Measurements from ENCODE around the gene CNR2.
A peak's percentile ranks its signal among the peaks of the same experiment; 100 is the strongest.
"Not testable (repeated sequence)": the region's sequence is repeated elsewhere in the genome, so short reads cannot be mapped to it uniquely, and the experiment has no call there.

The CNR2 gene

DNA sequence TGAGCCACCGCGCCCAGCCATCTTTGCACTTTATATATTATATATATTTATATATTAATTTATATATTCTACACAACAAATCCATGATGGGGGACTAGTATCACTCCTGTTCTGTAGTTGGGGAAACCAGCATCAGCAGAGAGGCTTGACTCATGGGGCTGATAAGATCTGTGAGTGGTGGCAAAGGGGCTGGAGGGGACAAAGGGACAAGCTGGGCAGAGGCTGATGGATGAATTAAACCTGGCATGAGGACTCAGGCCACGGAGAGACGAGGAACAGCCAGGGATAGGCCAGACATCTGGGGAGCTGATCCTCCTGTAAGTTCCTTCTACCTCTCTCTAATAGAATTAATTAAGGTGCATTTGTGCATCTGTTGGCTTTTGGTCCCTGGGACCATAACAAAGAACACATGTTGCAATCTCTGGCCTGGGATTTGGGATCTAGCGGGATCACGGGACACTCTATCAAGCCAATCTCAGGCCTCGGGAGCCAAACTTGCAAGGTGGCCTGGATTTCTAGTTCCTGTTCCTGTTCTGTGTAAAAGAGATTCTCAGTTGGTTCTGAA lies 7.6 kb downstream of the CNR2 start:
- peak overlapping the region; percentile 11 for H3K4me3 Mint-ChIP-seq
- no peak for DNase-seq (ENCODE audit: low spot score in 2 of 2)
- H3K27ac Mint-ChIP-seq: no peak overlapping the region
- ATAC-seq: no peak
- no peaks in the 10 kb centered on the region for H3K9me3 Mint-ChIP-seq
- H3K4me1 Mint-ChIP-seq: peaks cover 44% of the 10 kb centered on the region
- peaks cover 16% of the 10 kb centered on the region for H3K36me3 Mint-ChIP-seq

DNA sequence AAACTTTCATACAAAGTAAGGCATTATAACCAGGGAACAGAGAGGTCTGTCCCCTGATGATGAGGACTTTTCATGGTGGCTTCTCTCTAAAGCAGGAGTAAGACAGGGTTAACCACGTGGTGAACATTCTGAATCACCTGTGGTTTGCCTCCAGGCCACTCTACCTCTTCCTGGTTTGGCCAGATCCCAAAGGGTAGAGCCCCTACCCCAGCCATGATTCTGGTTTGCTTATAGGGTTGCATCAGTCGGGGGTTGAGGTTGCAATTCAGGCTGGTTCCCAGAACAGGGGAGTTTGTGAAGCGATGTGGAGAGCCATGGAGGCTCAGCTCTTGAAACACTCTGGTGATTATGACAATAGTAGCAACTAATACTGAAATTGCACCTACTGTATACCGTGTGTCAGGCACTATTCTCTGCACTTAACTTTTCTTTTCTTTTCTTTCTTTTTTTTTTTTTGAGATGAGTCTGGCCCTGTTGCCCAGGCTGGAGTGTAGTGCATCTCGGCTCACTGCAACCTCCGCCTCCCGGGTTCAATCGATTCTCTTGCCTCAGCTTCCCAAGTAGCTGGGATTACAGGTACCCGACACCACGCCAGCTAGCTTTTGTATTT lies 8.3 kb downstream of the CNR2 start:
- Mint-ChIP-seq H3K36me3 (peaks cover 22% of the 10 kb centered on the region), H3K27ac (peak overlapping the region; percentile 69), H3K4me1 (peaks cover 45% of the 10 kb centered on the region), H3K9me3 (no peaks in the 10 kb centered on the region), H3K4me3 (peak overlapping the region; percentile 11)
- ATAC-seq (peak; percentile 93), DNase-seq (ENCODE audit: low spot score in 2 of 2) (peak; percentile 42 to 92)

DNA sequence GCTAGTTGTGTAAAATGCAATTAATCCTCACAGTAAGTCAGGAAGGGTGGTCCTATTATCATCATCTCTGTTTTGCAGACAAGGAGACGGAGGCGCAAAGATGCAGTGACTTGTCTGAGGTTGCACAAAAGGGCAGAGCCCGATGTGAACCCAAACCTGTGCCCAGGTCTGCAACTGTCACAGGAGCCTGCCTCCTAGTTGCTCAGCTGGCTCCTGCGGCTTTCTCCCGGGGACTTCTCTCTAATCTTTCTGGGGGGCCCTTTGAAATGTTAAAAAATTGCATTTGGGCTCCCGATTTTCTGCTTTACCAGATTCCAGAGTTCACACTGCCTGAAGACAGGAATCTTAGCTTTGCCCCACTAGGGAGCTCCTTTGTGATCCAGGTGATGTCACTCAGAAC lies 9.4 kb downstream of the CNR2 start:
- peaks cover 33% of the 10 kb centered on the region for H3K36me3 Mint-ChIP-seq
- no peak for ATAC-seq
- H3K4me3 Mint-ChIP-seq: no peak overlapping the region
- no peaks in the 10 kb centered on the region for H3K9me3 Mint-ChIP-seq
- H3K27ac Mint-ChIP-seq: no peak overlapping the region
- no peak for DNase-seq (ENCODE audit: low spot score in 2 of 2)
- H3K4me1 Mint-ChIP-seq: peaks cover 44% of the 10 kb centered on the region

DNA sequence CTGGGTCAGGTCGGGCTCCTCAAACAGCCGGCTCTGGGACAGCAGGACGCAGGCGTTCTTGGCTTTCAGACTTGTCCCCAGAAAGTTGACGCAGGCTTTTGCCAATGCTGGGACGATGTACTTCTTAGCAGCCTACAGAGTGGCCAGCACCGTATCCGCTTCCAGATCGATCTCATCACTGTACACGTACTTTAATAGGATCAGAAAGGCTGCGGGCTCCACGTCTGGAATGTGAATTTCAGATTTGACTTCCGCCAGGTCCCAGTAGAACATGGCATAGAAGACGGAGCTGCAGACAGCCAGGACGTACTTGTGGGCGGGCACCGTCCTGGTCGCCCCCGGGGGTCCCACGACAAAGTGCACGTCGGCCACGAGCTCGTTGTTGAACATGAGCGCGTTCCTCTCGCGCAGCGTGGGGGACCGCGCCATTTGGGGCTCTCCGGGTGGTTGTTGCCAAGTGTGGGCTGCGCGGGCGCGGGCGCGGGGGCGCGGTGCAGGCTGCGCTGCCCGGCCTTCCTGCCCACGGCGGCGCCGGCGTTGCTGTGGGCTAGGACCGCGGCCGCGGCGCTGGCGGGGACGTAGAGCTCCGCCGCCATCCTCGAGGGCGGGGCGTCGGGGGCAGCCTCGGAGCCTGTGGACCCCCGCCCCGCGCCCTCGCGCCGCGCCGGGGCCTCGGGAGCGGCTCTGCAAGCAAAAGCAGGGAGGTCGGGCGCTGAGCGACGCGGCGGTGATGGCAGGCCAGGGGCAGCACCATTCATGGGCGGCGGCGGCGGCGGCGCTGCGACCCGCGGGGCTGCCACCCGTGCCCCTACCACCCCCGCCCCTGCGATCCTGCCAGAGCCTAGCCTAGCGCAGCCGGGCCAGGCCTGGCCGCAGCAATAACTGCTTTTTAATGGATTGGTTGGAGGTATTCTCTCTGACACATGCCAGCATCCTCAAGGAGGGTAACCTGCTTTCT lies 10.6 kb downstream of the CNR2 start:
- H3K36me3 Mint-ChIP-seq: peaks cover 33% of the 10 kb centered on the region
- H3K27ac Mint-ChIP-seq: no peak overlapping the region
- H3K4me3 Mint-ChIP-seq: no peak overlapping the region
- H3K9me3 Mint-ChIP-seq: no peaks in the 10 kb centered on the region
- ATAC-seq (no peak), DNase-seq (ENCODE audit: low spot score in 2 of 2) (no peak)
- peaks cover 40% of the 10 kb centered on the region for H3K4me1 Mint-ChIP-seq

DNA sequence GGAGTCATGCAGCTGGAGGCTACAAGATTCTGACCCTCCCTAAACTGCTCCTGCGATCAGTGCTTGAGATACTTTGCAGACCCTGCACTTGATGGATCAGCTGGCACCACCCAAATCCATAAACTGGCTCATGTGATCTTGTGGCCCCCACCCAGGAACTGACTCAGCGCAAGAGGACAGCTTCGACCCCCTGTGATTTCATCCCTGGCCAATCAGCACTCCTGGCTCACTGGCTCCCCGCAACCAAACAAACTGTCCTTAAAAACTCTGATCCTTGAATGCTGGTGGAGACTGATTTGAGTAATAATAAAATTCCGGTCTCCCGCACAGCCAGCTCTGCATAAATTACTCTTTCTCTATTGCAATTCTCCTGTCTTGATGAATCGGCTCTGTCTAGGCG lies 13.1 kb downstream of the CNR2 start:
- H3K4me3 Mint-ChIP-seq; DNase-seq (ENCODE audit: low spot score in 2 of 2); ATAC-seq; H3K9me3 Mint-ChIP-seq: not testable (repeated sequence)
- H3K4me1 Mint-ChIP-seq: peaks cover 34% of the 10 kb centered on the region
- H3K27ac Mint-ChIP-seq: peak overlapping the region; percentile 76
- H3K36me3 Mint-ChIP-seq: peaks cover 29% of the 10 kb centered on the region

DNA sequence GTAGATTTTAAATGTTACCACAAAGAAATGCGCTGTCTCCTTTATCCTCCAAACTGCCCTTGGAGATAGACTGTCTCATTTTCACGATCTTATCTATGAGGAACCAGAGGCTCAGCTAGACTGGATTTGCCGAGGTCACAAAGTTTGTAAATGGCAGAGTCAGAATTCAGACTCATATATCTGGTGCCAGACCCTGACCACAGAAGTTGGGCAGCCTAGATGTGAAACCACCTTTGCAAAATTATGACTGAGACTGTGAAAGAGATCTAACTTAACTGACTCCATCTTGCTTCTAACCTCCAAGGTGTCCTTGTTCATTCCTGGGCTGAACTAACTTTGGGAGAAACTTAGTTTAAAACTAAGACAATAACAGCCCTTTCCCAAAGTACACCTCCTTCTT lies 14.1 kb downstream of the CNR2 start:
- Mint-ChIP-seq H3K27ac (peak overlapping the region; percentile 76), H3K36me3 (peaks cover 20% of the 10 kb centered on the region), H3K4me3 (no peak overlapping the region), H3K9me3 (no peaks in the 10 kb centered on the region), H3K4me1 (peaks cover 24% of the 10 kb centered on the region)
- ATAC-seq (peak; percentile 93), DNase-seq (ENCODE audit: low spot score in 2 of 2) (peak in 1 of 2 donors; percentile 69)

DNA sequence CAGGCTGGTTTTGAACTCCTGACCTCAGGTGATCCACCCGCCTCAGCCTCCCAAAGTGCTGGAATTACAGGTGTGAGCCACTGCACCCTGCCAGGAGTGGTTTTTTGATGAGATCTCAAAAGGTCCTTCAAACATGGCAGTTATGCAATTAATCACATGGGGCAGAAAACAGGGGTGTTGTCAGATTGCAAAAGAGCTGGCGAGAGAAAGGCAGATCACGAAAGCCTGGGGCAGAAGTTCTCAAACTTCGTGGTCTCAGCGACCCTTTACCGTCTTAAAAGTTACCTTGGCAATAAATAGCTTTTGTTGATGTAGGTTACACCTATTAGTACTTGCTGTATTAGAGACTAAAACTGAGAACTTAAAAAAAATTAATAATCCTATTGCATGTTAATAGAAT lies 16.1 kb downstream of the CNR2 start:
- no peak overlapping the region for H3K4me3 Mint-ChIP-seq
- H3K27ac Mint-ChIP-seq: no peak overlapping the region
- H3K4me1 Mint-ChIP-seq: peaks cover 25% of the 10 kb centered on the region
- peaks cover 18% of the 10 kb centered on the region for H3K36me3 Mint-ChIP-seq
- H3K9me3 Mint-ChIP-seq: no peaks in the 10 kb centered on the region
- no peak for DNase-seq (ENCODE audit: low spot score in 2 of 2)
- ATAC-seq: no peak

DNA sequence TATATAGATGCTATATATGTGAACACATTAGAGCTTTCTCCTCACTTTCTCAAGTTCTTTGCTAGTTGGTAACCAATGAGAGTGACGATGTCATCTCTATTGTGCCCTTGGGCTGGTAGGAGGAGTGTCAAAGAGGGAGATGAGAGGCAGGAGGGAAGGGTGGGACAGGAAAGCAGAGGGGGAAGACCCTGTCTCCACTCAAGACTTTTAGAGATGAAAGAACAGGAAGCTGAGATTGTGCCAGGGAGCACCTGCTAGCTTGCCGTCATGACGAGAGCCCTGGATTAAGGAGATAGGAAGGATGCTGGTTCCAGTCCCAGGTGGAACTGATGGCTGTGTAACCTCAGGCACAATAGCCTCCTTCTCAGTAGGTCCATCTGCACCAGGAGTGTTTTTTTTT lies 16.7 kb downstream of the CNR2 start:
- H3K4me3 Mint-ChIP-seq: no peak overlapping the region
- ATAC-seq (no peak), DNase-seq (ENCODE audit: low spot score in 2 of 2) (no peak)
- H3K27ac Mint-ChIP-seq: no peak overlapping the region
- H3K36me3 Mint-ChIP-seq: peaks cover 18% of the 10 kb centered on the region
- peaks cover 30% of the 10 kb centered on the region for H3K4me1 Mint-ChIP-seq
- no peaks in the 10 kb centered on the region for H3K9me3 Mint-ChIP-seq

DNA sequence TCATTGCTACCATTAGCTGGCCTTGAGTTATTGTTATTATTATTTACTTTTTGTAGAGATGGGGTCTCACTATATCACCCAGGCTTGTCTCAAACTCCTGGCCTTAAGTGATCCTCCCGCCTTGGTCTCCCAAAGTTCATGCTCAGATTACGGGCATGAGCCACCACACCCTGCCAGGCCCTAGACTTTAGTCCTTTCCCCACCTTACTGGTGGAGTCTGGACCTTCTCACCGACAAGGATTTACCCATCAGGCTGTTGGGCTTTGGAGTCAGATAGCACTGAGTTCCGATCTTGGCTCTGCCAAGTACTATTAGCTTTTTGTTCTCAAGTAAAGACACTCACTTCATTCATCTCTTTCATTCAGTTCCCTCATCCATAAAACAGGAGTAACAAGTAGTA lies 17.2 kb downstream of the CNR2 start:
- no peak overlapping the region for H3K27ac Mint-ChIP-seq

DNA sequence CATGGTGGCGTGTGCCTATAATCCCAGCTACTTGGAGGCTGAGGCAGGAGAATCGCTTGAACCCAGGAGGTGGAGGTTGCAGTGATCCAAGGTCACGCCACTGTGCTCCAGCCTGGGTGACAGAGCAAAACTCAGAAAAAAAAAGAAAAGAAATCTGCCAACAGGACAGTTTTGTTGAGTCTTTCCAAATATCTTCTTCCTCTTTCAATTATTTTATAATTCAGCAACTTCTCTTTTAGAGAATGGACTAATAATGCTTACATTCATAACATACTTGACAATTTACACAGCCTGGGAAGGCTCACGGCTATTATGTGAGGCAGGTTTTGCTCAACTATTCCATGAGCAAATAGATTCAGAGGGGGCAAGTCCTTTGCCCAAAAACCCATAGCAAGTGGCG lies 18.1 kb downstream of the CNR2 start:
- H3K4me3 Mint-ChIP-seq: no peak overlapping the region

More for the DNA sequence above, 17.2 kb downstream of the CNR2 start:
- Mint-ChIP-seq H3K36me3 (peaks cover 18% of the 10 kb centered on the region), H3K4me1 (peaks cover 30% of the 10 kb centered on the region), H3K4me3 (no peak overlapping the region), H3K9me3 (no peaks in the 10 kb centered on the region)
- DNase-seq (ENCODE audit: low spot score in 2 of 2) (no peak), ATAC-seq (no peak)

DNA sequence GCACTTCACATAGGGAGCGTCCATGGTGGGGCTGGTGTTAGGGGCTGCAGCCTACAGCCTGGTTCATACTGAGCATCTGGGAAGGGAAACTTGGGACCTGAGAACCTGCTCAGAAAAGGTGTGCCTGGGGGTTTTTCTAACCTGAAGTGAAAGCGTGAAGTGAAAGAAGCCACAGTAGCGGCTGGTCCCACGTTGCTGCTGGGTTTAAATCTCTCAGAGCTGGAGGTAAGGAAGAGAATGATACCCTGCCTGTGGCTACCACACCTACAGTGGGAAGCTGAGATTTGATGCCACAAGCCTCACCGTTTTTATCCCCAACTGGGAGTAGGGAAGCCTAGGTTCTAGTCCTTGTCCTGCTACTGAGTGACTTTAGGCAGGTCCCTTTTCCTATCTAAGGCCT lies 24.1 kb downstream of the CNR2 start:
- DNase-seq (ENCODE audit: low spot score in 2 of 2) (no peak), ATAC-seq (peak; percentile 19)

More for the DNA sequence above, 18.1 kb downstream of the CNR2 start:
- DNase-seq (ENCODE audit: low spot score in 2 of 2) (no peak), ATAC-seq (no peak)
- H3K27ac Mint-ChIP-seq: no peak overlapping the region
- H3K9me3 Mint-ChIP-seq: no peaks in the 10 kb centered on the region
- H3K4me1 Mint-ChIP-seq: peaks cover 24% of the 10 kb centered on the region
- H3K36me3 Mint-ChIP-seq: peaks cover 14% of the 10 kb centered on the region

DNA sequence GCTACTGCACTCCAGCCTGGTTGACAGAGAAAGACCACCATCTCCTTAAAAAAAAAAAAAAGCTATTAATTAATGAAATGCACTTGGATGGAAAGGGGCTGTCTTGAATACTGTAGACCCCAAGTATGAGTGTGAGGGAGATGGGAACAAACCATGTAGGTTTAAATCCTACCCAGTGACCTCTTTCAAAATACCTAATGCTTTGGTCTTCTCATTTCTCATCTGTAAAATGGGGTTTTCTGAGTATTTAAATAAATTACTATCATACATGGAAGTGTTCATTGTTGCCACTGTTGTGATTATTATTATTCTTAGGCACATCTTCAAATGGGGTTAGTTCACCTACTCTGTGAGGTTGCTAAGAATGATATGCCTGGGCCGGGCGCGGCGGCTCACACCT lies 27.9 kb downstream of the CNR2 start:
- no peak overlapping the region for H3K27ac Mint-ChIP-seq

More for the DNA sequence above, 24.1 kb downstream of the CNR2 start:
- Mint-ChIP-seq H3K27ac (no peak overlapping the region), H3K4me3 (no peak overlapping the region), H3K9me3 (no peaks in the 10 kb centered on the region), H3K36me3 (no peaks in the 10 kb centered on the region), H3K4me1 (peaks cover 6% of the 10 kb centered on the region)

DNA sequence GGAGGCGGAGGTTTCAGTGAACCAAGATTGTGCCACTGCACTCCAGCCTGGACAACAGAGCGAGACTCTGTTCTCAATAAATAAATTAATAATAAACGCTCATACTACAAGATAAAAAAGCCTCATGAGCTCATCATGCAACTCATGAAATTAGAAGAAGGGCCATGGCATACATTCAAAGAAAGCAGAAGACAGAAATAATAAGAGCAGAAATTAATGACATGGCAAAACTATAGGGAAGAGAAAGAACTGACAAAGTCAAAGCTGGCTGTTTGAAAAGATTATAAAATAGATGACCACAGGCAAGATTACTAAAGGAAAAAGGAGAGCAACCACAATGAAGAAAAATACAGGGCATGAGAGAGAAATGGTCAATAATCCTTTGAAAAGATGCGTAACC lies 30.4 kb downstream of the CNR2 start:
- peaks cover 9% of the 10 kb centered on the region for H3K9me3 Mint-ChIP-seq
- H3K4me1 Mint-ChIP-seq: no peaks in the 10 kb centered on the region
- no peak overlapping the region for H3K4me3 Mint-ChIP-seq
- peaks cover 4% of the 10 kb centered on the region for H3K36me3 Mint-ChIP-seq
- no peak for ATAC-seq
- H3K27ac Mint-ChIP-seq: no peak overlapping the region
- DNase-seq (ENCODE audit: low spot score in 2 of 2): no peak

More for the DNA sequence above, 27.9 kb downstream of the CNR2 start:
- ATAC-seq (no peak), DNase-seq (ENCODE audit: low spot score in 2 of 2) (no peak)
- H3K36me3 Mint-ChIP-seq: peaks cover under 1% of the 10 kb centered on the region
- H3K9me3 Mint-ChIP-seq: no peaks in the 10 kb centered on the region
- no peak overlapping the region for H3K4me3 Mint-ChIP-seq
- H3K4me1 Mint-ChIP-seq: no peaks in the 10 kb centered on the region

DNA sequence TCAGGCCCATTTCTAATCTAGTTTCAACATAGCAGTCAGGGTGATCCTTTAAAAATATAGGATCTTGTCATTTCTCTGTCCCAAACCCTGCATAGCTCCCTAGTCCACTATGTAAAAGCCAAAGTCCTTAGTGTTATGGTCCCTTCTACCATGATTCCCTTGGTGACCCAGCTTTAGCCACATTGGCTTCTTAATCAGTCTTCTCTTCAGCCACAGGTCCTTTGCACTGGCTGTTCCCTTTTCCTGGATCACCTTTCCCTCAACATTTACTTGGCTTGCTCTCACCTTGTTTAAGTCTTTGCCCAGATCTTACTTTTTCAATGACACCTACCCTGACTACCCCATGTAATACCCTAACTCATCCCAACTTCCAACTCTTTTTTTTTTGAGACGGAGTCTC lies 33.4 kb downstream of the CNR2 start:
- H3K27ac Mint-ChIP-seq: no peak overlapping the region
- H3K4me3 Mint-ChIP-seq: no peak overlapping the region

DNA sequence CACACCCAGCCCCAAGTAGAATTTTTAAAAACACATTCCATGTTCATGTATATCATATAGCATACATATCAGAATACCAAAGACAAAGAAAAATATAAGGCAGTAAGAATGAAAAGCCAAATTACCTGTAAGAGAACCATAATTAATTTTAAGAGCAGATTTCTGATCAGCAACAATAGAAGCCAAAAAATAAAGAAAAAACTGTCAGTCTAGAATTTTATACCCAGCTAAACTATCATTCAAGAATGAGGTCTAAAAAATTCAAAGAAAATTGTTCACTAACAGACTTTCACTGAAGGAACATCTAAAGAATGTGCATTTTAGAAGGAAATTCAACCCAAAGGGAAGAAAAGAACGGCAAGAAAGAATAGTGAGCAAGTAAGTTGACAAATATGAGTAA lies 34.5 kb downstream of the CNR2 start:
- peaks cover 4% of the 10 kb centered on the region for H3K36me3 Mint-ChIP-seq
- H3K4me3 Mint-ChIP-seq: no peak overlapping the region
- ATAC-seq: no peak
- H3K4me1 Mint-ChIP-seq: no peaks in the 10 kb centered on the region
- no peak overlapping the region for H3K27ac Mint-ChIP-seq
- DNase-seq (ENCODE audit: low spot score in 2 of 2): no peak
- peaks cover 10% of the 10 kb centered on the region for H3K9me3 Mint-ChIP-seq

More for the DNA sequence above, 33.4 kb downstream of the CNR2 start:
- Mint-ChIP-seq H3K9me3 (peaks cover 10% of the 10 kb centered on the region), H3K4me1 (no peaks in the 10 kb centered on the region), H3K36me3 (peaks cover 4% of the 10 kb centered on the region)
- ATAC-seq: no peak
- DNase-seq (ENCODE audit: low spot score in 2 of 2): no peak
